Central memory CD8-positive, alpha-beta T cell (primary cell): ENCODE measurements around the gene DOK1.
A peak's percentile ranks its signal among the peaks of the same experiment; 100 is the strongest.
"Not testable (repeated sequence)": the region's sequence is repeated elsewhere in the genome, so short reads cannot be mapped to it uniquely, and the experiment has no call there.

Experiments
- ATAC-seq: fragments of 150-1000 bp; cut with Tn5 transposase; replicated peaks from 2 replicates; pipeline ENCODE4 v1.10.0; 2022; ENCODE audit warnings: mild to moderate bottlenecking, moderate FRiP score, moderate number of reproducible peaks; ENCODE audit not compliant: poor library complexity, severe bottlenecking; ENCODE audit errors: extremely low read depth
- DNase-seq, 2 donors: peaks; one replicate each; pipeline ENCODE4 v3.0.0; 2021; ENCODE audit warnings: low spot score in 2 of 2
- H3K27ac Mint-ChIP-seq: one replicate; pipeline ENCODE4 v1.8.0; 2022; ENCODE audit warnings: low read depth, mild to moderate bottlenecking, moderate library complexity, mixed read lengths
- H3K27me3 Mint-ChIP-seq: one replicate; pipeline ENCODE4 v1.8.0; 2022; ENCODE audit warnings: mixed read lengths
- H3K36me3 Mint-ChIP-seq: one replicate; pipeline ENCODE4 v1.8.0; 2022; ENCODE audit warnings: mild to moderate bottlenecking, moderate library complexity, mixed read lengths; ENCODE audit not compliant: insufficient read depth
- H3K4me1 Mint-ChIP-seq: one replicate; pipeline ENCODE4 v1.8.0; 2022; ENCODE audit warnings: mixed read lengths
- H3K4me3 Mint-ChIP-seq: one replicate; pipeline ENCODE4 v1.8.0; 2022; ENCODE audit warnings: mild to moderate bottlenecking, moderate library complexity, mixed read lengths
- H3K9me3 Mint-ChIP-seq: one replicate; pipeline ENCODE4 v1.8.0; 2022; ENCODE audit warnings: mixed read lengths

DOK1 gene

GRCh38 chr2:74556831-74557370, 2.4 kb downstream of the DOK1 start:
- H3K4me3 Mint-ChIP-seq, result peak overlapping the region; percentile 88
- peaks cover 27% of the 10 kb centered on the region for H3K36me3 Mint-ChIP-seq
- no peak overlapping the region for H3K27ac Mint-ChIP-seq
- peaks cover 16% of the 10 kb centered on the region for H3K27me3 Mint-ChIP-seq
- no peak for DNase-seq
- H3K4me1 Mint-ChIP-seq, result peaks cover 12% of the 10 kb centered on the region
- no peak for ATAC-seq
- H3K9me3 Mint-ChIP-seq, result no peaks in the 10 kb centered on the region

GRCh38 chr2:74558284-74559230, 4.0 kb downstream of the DOK1 start:
- Mint-ChIP-seq H3K4me3 (no peak overlapping the region), H3K9me3 (no peaks in the 10 kb centered on the region), H3K36me3 (peaks cover 22% of the 10 kb centered on the region), H3K27ac (no peak overlapping the region), H3K4me1 (peaks cover 10% of the 10 kb centered on the region), H3K27me3 (peaks cover 31% of the 10 kb centered on the region)
- ATAC-seq, result no peak
- no peak for DNase-seq

DNA sequence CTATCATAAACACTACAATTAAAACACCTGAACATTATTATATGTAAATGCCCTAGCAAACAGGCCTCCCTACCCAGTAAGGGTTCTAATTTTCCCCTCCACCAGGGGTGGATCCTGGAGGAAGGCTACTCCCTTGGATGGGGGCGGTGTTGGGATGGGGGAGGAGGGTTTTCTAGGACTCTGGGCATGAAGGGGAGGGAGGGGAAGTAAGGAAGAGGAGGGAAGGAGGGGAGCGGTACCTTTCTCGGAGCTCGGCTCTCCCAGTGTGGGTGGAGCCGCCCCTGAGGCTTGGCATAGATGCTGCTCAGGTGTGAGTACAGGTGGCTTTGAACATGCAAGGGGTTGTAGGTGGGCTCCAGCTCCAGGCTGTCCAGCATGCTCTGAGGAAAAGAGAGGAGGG, 5.4 kb downstream of the DOK1 start:
- peaks cover 40% of the 10 kb centered on the region for H3K27me3 Mint-ChIP-seq
- H3K36me3 Mint-ChIP-seq, result peaks cover 11% of the 10 kb centered on the region
- no peak overlapping the region for H3K4me3 Mint-ChIP-seq
- H3K4me1 Mint-ChIP-seq, result peaks cover 7% of the 10 kb centered on the region
- no peaks in the 10 kb centered on the region for H3K9me3 Mint-ChIP-seq
- DNase-seq, result no peak
- no peak overlapping the region for H3K27ac Mint-ChIP-seq
- no peak for ATAC-seq

DNA sequence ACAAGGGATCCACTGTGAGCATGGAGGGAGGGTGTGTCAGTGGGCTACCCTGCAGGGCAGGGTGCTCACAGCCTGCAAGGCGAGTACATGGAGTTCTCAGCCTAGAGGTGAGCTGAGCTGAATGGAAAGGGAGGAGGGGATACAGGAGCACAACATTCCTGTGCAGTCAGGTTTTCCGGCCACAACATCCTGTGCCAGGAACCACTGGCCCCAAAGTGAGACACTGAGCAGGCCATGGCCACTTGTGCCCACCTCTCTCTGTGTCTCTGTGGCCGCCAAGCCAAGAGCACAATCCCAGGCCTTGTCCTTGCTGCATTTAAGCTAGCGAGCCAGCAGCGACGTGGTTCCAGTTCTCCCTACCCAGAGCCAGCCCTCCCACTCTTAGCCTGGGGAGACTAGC, 6.1 kb downstream of the DOK1 start:
- H3K4me3 Mint-ChIP-seq, result no peak overlapping the region
- DNase-seq (no peak), ATAC-seq (no peak)
- no peaks in the 10 kb centered on the region for H3K9me3 Mint-ChIP-seq
- peaks cover 43% of the 10 kb centered on the region for H3K27me3 Mint-ChIP-seq
- peaks cover 1% of the 10 kb centered on the region for H3K4me1 Mint-ChIP-seq
- H3K36me3 Mint-ChIP-seq, result peaks cover 6% of the 10 kb centered on the region
- H3K27ac Mint-ChIP-seq, result no peak overlapping the region

DNA sequence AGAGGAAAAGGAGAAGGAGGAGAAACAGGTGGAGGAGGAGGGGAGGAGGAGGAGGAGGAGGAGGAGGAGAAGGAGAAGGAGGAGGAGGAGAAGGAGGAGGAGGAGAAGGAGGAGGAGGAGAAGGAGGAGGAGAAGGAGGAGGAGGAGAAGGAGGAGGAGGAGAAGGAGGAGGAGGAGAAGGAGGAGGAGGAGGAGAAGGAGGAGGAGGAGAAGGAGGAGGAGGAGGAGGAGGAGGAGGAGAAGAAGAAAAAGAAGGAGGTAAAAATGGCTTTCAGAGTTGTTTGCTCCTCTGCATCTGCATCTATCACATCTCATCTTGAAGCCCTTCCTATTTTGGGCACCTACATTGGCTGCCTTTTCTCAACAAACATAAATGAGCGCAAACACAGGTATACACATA, 6.5 kb downstream of the DOK1 start:
- H3K27me3 Mint-ChIP-seq, result peaks cover 48% of the 10 kb centered on the region
- not testable (repeated sequence) for DNase-seq, H3K9me3 Mint-ChIP-seq, H3K27ac Mint-ChIP-seq, H3K4me1 Mint-ChIP-seq, ATAC-seq, H3K4me3 Mint-ChIP-seq, H3K36me3 Mint-ChIP-seq

DNA sequence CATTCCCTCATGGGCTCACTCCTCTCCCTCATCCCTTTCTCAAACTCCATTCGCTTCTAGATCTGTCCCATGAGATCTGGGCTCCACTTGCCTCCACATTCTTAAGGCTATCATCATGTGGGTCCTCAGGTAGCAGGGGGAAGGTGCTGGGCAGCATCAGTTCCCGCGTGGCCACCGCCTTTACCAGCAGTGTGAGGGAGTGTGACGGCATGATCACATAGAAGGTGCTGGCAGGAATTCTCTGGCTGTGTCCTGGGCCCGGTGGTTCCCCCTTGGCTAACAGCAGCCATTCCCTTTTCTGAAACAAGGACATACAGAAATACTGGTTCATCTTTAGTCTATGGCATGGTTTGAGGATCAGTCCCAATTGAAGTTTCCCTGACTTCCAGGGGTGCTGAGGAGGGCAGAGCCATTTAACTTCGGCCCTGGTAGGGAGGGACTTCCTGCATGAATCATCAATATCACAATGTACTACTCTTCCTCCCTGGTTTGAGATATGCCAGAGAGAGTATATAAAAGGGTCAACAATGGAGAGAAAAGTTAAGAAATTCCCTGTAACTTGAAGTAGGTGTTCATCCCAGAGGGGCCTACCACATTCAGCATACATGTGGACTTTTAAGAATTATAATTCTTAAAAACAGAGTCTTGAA, 7.7 kb downstream of the DOK1 start:
- Mint-ChIP-seq H3K4me1 (no peaks in the 10 kb centered on the region), H3K4me3 (no peak overlapping the region), H3K36me3 (no peaks in the 10 kb centered on the region)

GRCh38 chr2:74564222-74564621, 9.7 kb downstream of the DOK1 start:
- Mint-ChIP-seq H3K4me1 (no peaks in the 10 kb centered on the region), H3K27ac (no peak overlapping the region), H3K36me3 (no peaks in the 10 kb centered on the region), H3K27me3 (peaks cover 64% of the 10 kb centered on the region), H3K9me3 (no peaks in the 10 kb centered on the region), H3K4me3 (no peak overlapping the region)
- ATAC-seq (no peak), DNase-seq (no peak)

More for the DNA sequence above, 7.7 kb downstream of the DOK1 start:
- ATAC-seq (no peak), DNase-seq (no peak)
- Mint-ChIP-seq H3K27me3 (peaks cover 54% of the 10 kb centered on the region), H3K9me3 (no peaks in the 10 kb centered on the region), H3K27ac (no peak overlapping the region)

DNA sequence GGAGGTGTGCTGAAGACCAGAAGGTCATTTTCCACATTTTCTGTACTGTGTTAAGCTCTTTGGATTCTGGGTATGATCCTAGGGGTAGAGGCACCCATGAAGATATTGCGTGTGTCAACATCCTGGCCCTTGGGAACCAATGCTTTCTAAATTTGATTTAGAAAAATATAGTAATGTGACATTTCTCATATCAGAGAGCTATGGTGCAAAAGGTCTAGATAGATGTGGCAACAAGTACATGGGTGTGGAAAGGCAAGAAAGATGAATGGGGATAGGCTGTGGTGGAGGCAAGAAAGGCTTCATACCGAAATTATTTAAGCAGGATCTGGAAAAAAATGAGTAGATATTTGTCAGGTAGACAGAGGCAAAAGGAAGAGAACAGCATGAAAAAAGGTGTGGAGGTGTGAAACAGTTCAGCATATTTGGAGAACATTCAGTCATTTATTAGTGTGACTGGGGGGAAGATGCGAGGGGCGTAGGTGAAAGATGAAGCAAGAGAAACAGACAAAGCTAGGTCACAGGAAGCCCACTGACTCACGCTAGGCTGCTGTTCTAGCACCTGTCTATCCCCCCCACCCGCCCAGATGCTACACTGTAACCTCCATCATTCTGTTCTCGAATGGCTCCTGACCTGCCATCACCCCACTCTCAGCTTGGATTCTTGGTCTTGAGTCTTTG, 11.7 kb downstream of the DOK1 start:
- DNase-seq, result no peak
- no peak for ATAC-seq
- H3K9me3 Mint-ChIP-seq, result no peaks in the 10 kb centered on the region
- peaks cover 55% of the 10 kb centered on the region for H3K27me3 Mint-ChIP-seq
- no peak overlapping the region for H3K4me3 Mint-ChIP-seq
- H3K4me1 Mint-ChIP-seq, result no peaks in the 10 kb centered on the region
- no peaks in the 10 kb centered on the region for H3K36me3 Mint-ChIP-seq
- no peak overlapping the region for H3K27ac Mint-ChIP-seq

DNA sequence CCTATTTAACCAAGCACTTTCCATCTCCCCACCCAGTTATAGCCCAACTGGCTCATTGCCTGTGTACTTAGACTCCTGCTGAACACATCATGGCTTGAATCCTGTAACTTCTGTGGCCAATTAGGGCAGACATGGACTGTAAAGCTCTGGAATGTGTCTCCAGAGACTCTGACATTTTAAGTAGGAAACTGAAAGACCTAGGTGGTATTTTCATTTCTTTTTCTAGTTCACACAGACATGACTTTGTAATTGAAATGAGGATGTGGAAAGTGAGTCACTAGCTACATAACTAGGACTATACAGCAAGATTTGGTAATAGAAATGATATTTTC, 12.2 kb downstream of the DOK1 start:
- Mint-ChIP-seq H3K27me3 (peaks cover 50% of the 10 kb centered on the region), H3K36me3 (no peaks in the 10 kb centered on the region), H3K4me1 (no peaks in the 10 kb centered on the region), H3K27ac (no peak overlapping the region), H3K4me3 (no peak overlapping the region), H3K9me3 (no peaks in the 10 kb centered on the region)
- DNase-seq, result no peak
- ATAC-seq, result no peak

DNA sequence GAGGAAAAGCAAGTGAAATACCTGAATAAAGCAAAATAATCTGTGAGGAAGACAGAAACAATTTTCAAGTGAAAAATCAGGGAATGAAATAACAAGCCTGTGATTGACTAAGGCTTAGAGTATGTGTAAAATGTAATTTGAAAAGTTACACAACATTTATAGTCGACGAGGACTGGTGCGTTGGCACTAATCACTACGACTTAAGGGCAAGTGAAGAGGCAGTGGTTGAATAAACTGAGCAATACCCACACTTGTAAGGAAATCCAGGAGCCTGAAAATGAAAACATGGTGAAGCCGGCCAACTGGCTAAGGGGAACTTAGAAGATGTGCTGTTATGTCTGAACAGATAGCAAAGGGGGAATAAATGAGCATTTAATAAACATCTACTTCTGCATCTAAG, 13.4 kb downstream of the DOK1 start:
- Mint-ChIP-seq H3K4me1 (no peaks in the 10 kb centered on the region), H3K36me3 (no peaks in the 10 kb centered on the region), H3K27ac (no peak overlapping the region), H3K27me3 (peaks cover 38% of the 10 kb centered on the region), H3K4me3 (no peak overlapping the region), H3K9me3 (no peaks in the 10 kb centered on the region)
- DNase-seq (no peak), ATAC-seq (no peak)

DNA sequence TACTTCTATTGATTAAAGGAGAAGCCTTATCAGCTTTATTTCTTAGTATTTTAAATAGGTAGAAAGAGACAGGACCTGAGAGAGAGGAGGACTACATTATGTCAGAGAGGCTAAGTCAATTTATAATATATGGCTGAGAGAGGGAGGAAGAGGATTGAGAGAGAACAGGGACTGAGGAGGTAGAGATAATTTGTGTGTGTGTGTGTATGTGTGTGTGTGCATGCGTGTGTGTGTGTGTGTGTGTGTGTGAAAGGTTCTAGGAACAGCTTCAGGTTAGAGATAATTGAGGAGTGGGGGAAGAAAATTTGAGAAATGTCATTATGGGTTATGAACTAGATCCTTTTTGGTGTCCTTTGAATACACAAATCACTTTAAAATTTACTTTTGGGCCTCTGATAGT, 15.2 kb downstream of the DOK1 start:
- peaks cover 11% of the 10 kb centered on the region for H3K4me1 Mint-ChIP-seq
- peaks cover 24% of the 10 kb centered on the region for H3K27me3 Mint-ChIP-seq
- no peak overlapping the region for H3K4me3 Mint-ChIP-seq
- ATAC-seq (no peak), DNase-seq (no peak)
- H3K36me3 Mint-ChIP-seq, result no peaks in the 10 kb centered on the region
- H3K9me3 Mint-ChIP-seq, result peaks cover 3% of the 10 kb centered on the region
- H3K27ac Mint-ChIP-seq, result peak overlapping the region; percentile 7

DNA sequence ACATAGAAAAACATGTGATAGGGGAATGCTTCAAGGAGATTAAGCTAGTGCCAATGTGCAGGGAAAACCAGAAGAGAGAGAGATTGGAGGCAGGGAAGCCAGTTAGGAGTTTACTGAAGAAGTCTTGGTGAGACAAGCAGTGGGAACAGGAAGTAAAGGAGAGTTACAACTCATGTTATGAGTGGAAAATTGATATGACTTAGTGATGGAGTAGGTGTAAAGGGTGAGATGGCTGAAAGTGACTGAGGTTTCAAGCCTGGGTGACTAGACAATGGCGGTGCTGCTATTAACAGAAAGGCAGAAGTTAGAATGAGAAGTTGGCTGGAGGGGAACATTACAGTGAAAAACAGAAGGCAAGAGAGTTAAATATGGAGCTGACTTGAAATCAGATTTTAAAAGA, 16.5 kb downstream of the DOK1 start:
- peaks cover 4% of the 10 kb centered on the region for H3K9me3 Mint-ChIP-seq
- no peaks in the 10 kb centered on the region for H3K36me3 Mint-ChIP-seq
- no peak overlapping the region for H3K27ac Mint-ChIP-seq
- DNase-seq (no peak), ATAC-seq (no peak)
- H3K4me3 Mint-ChIP-seq, result no peak overlapping the region
- peaks cover 13% of the 10 kb centered on the region for H3K4me1 Mint-ChIP-seq
- peaks cover 16% of the 10 kb centered on the region for H3K27me3 Mint-ChIP-seq
